ENCODE measurements around the gene SPDYE11. TPM values are rescaled to one million over a fixed set of nuclear protein-coding genes. Genes with fewer than 3 reads are reported as not detected.

The SPDYE11 gene
- total RNA-seq, 3 donors from 2014 or later (not counting 1 experiment from before 2014, with no cell fraction given) = not detected

Other genes with a start within 250 kb of the SPDYE11 start
- gene TYW1B, start 229.7 kb downstream of the SPDYE11 start, total RNA-seq = 10 to 100 TPM in 1 of 3 donors, 1 to 10 TPM in 2; 7.2 to 12.9 (median 7.9) TPM
- 100 to 1,000 TPM in 1 of 3 donors, 10 to 100 TPM in 2; 80.9 to 103 (median 82.6) TPM for gene POM121, start 132.8 kb downstream of the SPDYE11 start, total RNA-seq
- gene TRIM74, start 88.4 kb downstream of the SPDYE11 start, total RNA-seq = 1 to 10 TPM in 2 of 3 donors, under 1 TPM in 1; 0.73 to 5.3 (median 2.3) TPM
- not detected for gene SPDYE8, start 28.1 kb downstream of the SPDYE11 start, total RNA-seq
- not detected for gene SPDYE9, start 28.1 kb upstream of the SPDYE11 start, total RNA-seq

All from natural killer cell (primary cell).